Breast epithelium (tissue), 4 donors: ENCODE results near the gene RRP8. TPM values are rescaled to one million over a fixed set of nuclear protein-coding genes. Genes with fewer than 3 reads are reported as not detected.

Experiments
- DNase-seq, 2 donors: peaks; one replicate each; pipeline ENCODE4 v3.0.0-alpha.2; 2019; ENCODE audit warnings: low spot score in 2 of 2
- H3K27ac ChIP-seq, 2 donors: fragments of 200-600 bp; sonication (generic) in 1 of 2; one replicate each; pipeline ENCODE4 v1.5.1; 2016 to 2019; ENCODE audit warnings: mild to moderate bottlenecking in 1 of 2
- H3K27me3 ChIP-seq, 2 donors: fragments of 200-600 bp; sonication (generic) in 1 of 2; one replicate each; pipeline versions ENCODE4 v1.5.1 to v1.6.0; 2017 to 2019; ENCODE audit warnings: control low read depth in 1 of 2, mild to moderate bottlenecking in 1 of 2
- H3K36me3 ChIP-seq: fragments of 200-600 bp; one replicate; pipeline ENCODE4 v1.5.1; 2019
- H3K4me1 ChIP-seq, 2 donors: fragments of 200-600 bp; sonication (generic); one replicate each; pipeline ENCODE4 v1.5.1; 2016 to 2019; ENCODE audit warnings: control low read depth in 1 of 2
- H3K4me3 ChIP-seq, 3 donors: fragments of 200-600 bp; sonication (generic); 1 replicate in 2 of 3; 2 replicates in 1 of 3; pipeline ENCODE4 v1.5.1; 2016 to 2019; ENCODE audit warnings: mild to moderate bottlenecking in 3 of 3, moderate library complexity in 2 of 3
- H3K9me3 ChIP-seq, 2 donors: fragments of 200-600 bp; sonication (generic) in 1 of 2; one replicate each; pipeline ENCODE4 v1.5.1; 2016 to 2019; ENCODE audit warnings: control low read depth in 1 of 2
- POLR2A ChIP-seq: fragments of 450-650 bp; IDR thresholded peaks from one replicate; pipeline ENCODE4 v1.6.1; 2016; ENCODE audit warnings: antibody characterized with exemption, mild to moderate bottlenecking, moderate library complexity
- POLR2AphosphoS5 ChIP-seq, 3 donors: sonication (generic); formaldehyde crosslinking; IDR thresholded peaks; one replicate each; pipeline ENCODE4 v1.6.1; 2017; ENCODE audit warnings: antibody characterized with exemption in 3 of 3
- intact Hi-C: fragments of 100-400 bp; cut with DNase I; formaldehyde crosslinking; loops from one replicate; pipeline ENCODE4 v1.15.1; 2023; ENCODE audit warnings: low total_unique reads
- total RNA-seq, 3 donors: library from RNA; depleted of rRNA; stranded (reverse); fragments of >200 nt; gene quantifications; one replicate each; pipeline ENCODE4 v1.1.0, GENCODE V29; 2016
- TF ChIP-seq, protein P1 (sequence below), 3 donors: fragments of 450-650 bp; IDR thresholded peaks; one replicate each; pipeline ENCODE4 v1.5.1; 2016 to 2017; ENCODE audit warnings: antibody characterized with exemption in 3 of 3, mild to moderate bottlenecking in 3 of 3, moderate library complexity in 3 of 3

The RRP8 gene
- total RNA-seq, 3 donors from 2014 or later = 8.8 to 22.2 (median 20.3) TPM

DNA sequence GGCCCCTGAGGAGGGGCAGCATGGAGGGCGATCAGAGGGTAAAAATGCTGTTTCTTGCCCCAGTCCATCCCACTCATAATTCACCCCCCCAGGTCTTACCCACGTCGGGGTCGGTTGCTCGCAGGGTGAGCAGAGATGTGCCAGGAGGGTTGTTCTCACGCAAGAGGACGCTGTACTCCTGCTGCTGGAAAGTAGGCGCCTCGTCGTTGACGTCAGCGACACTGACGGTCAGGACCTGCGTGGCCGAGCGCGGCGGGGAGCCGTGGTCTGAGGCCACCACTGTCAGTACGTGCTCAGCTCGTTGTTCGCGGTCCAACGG is 26.1 kb upstream of the RRP8 start:
- H3K9me3 ChIP-seq = no peaks in the 10 kb centered on the region
- no peak for TF ChIP-seq POLR2A
- TF ChIP-seq, protein P1, sequence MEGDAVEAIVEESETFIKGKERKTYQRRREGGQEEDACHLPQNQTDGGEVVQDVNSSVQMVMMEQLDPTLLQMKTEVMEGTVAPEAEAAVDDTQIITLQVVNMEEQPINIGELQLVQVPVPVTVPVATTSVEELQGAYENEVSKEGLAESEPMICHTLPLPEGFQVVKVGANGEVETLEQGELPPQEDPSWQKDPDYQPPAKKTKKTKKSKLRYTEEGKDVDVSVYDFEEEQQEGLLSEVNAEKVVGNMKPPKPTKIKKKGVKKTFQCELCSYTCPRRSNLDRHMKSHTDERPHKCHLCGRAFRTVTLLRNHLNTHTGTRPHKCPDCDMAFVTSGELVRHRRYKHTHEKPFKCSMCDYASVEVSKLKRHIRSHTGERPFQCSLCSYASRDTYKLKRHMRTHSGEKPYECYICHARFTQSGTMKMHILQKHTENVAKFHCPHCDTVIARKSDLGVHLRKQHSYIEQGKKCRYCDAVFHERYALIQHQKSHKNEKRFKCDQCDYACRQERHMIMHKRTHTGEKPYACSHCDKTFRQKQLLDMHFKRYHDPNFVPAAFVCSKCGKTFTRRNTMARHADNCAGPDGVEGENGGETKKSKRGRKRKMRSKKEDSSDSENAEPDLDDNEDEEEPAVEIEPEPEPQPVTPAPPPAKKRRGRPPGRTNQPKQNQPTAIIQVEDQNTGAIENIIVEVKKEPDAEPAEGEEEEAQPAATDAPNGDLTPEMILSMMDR (IDR thresholded peaks at IDR 0.05) = no peak
- no peak for TF ChIP-seq POLR2AphosphoS5 (IDR thresholded peaks at IDR 0.05)
- no peak for DNase-seq
- H3K4me1 ChIP-seq = no peaks in the 10 kb centered on the region
- H3K27ac ChIP-seq = no peak overlapping the region
- no peak overlapping the region for H3K4me3 ChIP-seq
- intact Hi-C loops = no loop called here
- no peaks in the 10 kb centered on the region for H3K27me3 ChIP-seq
- H3K36me3 ChIP-seq = no peaks in the 10 kb centered on the region

DNA sequence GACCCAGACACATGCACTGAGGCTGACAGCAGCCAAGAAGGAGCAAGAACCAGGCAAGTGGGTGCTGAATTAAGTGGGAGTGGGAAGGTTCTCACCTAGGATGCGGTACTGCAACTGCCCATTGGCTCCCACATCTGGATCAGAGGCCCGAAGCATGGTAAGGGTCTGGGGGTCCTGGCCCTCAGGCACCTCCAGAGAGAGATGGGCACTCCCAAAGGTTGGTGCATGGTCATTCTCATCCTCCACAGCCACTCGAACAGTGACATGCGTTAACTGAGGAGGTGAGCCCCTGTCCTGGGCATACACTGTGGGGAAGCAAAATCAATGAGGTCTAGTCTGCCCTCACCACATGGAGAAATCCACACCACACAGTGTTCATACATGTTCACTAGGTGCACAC is 25.1 kb upstream of the RRP8 start:
- H3K36me3 ChIP-seq = no peaks in the 10 kb centered on the region
- intact Hi-C loops = no loop called here
- H3K4me3 ChIP-seq = no peak overlapping the region
- H3K9me3 ChIP-seq = no peaks in the 10 kb centered on the region
- DNase-seq = no peak
- H3K4me1 ChIP-seq = no peaks in the 10 kb centered on the region
- TF ChIP-seq, protein P1 (IDR thresholded peaks at IDR 0.05) = no peak
- no peak for TF ChIP-seq POLR2AphosphoS5 (IDR thresholded peaks at IDR 0.05)
- no peak for TF ChIP-seq POLR2A
- H3K27me3 ChIP-seq = no peaks in the 10 kb centered on the region
- no peak overlapping the region for H3K27ac ChIP-seq

DNA sequence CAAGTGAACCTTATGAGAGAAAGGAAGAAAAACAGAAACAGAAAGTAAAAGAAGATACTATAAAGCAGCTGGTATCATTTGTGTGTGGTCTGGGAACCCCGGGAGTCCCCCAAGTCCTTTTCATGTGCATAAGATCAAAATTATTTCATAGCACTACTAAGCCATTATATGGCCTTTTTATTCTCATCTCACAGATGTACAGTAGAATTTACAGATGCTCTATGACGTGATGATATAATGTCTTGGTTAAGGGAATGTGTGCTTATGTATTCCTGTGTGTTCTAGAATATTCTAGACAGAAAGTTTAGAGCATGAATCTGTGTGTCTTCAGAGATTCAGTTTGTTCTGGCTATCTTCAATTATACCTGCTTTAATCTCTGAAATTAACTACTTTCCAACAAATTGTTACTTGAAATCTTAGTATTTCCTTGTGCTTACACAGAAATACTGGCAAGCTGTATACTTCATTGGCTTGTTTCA is 24.4 kb upstream of the RRP8 start:
- H3K4me3 ChIP-seq = no peak overlapping the region
- H3K27me3 ChIP-seq = no peaks in the 10 kb centered on the region
- no peak for DNase-seq
- intact Hi-C loops = no loop called here
- H3K4me1 ChIP-seq = no peaks in the 10 kb centered on the region
- no peaks in the 10 kb centered on the region for H3K36me3 ChIP-seq
- H3K9me3 ChIP-seq = no peaks in the 10 kb centered on the region
- H3K27ac ChIP-seq = no peak overlapping the region
- TF ChIP-seq POLR2AphosphoS5 (IDR thresholded peaks at IDR 0.05) (no peak), POLR2A (no peak)
- TF ChIP-seq, protein P1 (IDR thresholded peaks at IDR 0.05) = no peak

DNA sequence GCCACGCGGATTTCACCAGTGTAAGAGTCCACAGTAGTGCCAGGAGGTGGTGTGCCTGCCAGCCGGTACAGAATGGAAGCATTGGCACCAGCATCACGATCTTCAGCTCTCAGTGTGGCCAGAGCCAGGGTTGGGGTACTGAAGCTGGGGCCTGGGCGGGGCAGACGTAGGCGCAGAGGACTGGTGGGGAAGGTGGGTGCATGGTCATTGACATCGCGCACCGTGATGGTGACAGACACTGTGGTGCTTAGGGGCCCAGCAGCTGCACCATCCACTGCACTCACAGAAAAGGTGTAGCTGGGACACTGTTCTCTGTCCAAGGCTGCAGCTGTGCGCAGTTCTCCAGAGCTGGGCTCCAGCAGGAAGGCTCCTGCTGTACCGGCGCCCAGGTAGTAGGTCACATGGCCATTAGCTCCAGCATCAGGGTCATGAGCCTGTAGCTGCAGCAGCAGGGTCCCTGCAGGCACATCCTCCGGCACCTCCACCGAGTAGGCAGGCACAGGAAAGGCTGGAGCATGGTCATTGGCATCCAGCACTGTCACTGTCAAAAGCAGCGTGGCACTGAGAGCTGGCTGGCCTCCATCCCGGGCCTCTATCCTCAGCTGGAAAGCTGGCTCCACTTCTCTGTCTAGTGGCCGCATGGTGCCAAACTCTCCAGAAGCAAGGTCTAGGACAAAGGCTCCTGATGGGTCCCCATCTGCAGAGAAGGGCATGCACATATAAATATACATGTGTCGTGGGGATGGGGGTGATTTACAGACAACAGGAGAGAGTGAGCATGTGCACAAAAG is 23.8 kb upstream of the RRP8 start:
- no peaks in the 10 kb centered on the region for H3K9me3 ChIP-seq
- no peaks in the 10 kb centered on the region for H3K36me3 ChIP-seq
- H3K27ac ChIP-seq = no peak overlapping the region
- H3K27me3 ChIP-seq = no peaks in the 10 kb centered on the region
- H3K4me1 ChIP-seq = no peaks in the 10 kb centered on the region
- TF ChIP-seq, protein P1 (IDR thresholded peaks at IDR 0.05) = no peak
- TF ChIP-seq POLR2A (no peak), POLR2AphosphoS5 (IDR thresholded peaks at IDR 0.05) (no peak)
- no peak overlapping the region for H3K4me3 ChIP-seq
- intact Hi-C loops = no loop called here
- DNase-seq = no peak

DNA sequence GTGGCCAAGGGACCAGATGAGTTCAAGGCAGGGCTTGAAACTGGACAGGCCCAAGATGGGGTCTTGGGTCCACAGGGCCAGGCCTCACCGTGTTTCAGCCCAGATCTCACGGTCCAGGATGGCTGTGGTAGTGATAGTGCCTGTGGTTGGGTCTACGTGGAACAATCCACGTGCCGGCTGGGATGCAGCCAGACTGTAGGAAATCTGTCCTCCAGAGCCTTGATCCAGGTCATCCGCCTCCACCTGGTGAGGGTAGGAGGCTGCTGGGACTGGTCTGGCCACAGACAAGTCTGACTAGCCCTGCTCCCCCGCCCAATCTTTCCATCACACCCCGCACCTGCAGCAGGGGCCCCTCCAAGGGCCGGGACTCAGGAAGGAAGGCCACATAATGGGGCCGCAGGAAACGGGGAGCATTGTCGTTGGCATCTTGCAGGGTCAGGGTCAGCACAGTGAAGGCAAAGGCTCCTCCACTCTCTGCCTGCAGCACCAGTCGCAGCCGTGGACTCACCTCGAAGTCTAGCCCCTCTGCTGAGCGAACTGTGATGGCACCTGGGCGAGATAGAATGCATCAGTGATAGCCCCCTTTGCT is 22.5 kb upstream of the RRP8 start:
- Histone ChIP-seq H3K36me3 (no peaks in the 10 kb centered on the region), H3K27me3 (no peaks in the 10 kb centered on the region), H3K27ac (no peak overlapping the region), H3K9me3 (no peaks in the 10 kb centered on the region), H3K4me1 (no peaks in the 10 kb centered on the region), H3K4me3 (no peak overlapping the region)
- TF ChIP-seq, protein P1 (IDR thresholded peaks at IDR 0.05) = no peak
- TF ChIP-seq POLR2A (no peak), POLR2AphosphoS5 (IDR thresholded peaks at IDR 0.05) (no peak)
- DNase-seq = no peak
- intact Hi-C loops = no loop called here
